Stomach (tissue), 4 donors: Measurements from ENCODE around the gene DLL4.

Experiments used
- POLR2A ChIP-seq, 4 donors: fragments of 450-650 bp; IDR thresholded peaks; one replicate each; pipeline ENCODE4 v1.6.1; 2016; ENCODE audit warnings: antibody characterized with exemption in 4 of 4, control low read depth in 2 of 4, mild to moderate bottlenecking in 1 of 4, moderate library complexity in 1 of 4
- TF ChIP-seq, protein P1 (sequence below), 7 experiments: fragments of 450-650 bp in 4 of 7; fragments of 200-600 bp in 3 of 7; sonication (generic) in 3 of 7; IDR thresholded peaks; one replicate each; pipeline ENCODE4 v1.5.1; 2016 to 2019; ENCODE audit warnings: antibody characterized with exemption in 7 of 7, control low read depth in 2 of 7, mild to moderate bottlenecking in 1 of 7

DNA sequence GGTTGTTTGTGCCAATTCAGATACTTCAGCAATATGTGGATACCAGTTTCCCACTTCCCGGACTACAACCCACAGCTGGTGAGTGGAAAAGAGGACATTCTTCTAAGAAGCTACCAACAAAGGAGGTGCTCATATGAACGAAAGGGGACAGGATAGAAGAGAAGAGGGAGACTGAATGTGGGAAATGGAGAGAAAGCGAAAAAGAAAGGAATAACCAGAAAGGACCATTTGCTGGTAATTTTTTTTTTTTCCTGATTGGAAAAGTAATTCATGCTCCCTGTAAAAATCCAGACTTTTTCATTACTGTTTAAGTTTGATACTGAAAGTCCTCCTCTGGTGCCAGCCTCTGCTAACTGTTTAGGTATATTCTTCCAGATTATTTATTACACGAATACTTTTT lies 22.6 kb downstream of the DLL4 start:
- TF ChIP-seq, protein P1, sequence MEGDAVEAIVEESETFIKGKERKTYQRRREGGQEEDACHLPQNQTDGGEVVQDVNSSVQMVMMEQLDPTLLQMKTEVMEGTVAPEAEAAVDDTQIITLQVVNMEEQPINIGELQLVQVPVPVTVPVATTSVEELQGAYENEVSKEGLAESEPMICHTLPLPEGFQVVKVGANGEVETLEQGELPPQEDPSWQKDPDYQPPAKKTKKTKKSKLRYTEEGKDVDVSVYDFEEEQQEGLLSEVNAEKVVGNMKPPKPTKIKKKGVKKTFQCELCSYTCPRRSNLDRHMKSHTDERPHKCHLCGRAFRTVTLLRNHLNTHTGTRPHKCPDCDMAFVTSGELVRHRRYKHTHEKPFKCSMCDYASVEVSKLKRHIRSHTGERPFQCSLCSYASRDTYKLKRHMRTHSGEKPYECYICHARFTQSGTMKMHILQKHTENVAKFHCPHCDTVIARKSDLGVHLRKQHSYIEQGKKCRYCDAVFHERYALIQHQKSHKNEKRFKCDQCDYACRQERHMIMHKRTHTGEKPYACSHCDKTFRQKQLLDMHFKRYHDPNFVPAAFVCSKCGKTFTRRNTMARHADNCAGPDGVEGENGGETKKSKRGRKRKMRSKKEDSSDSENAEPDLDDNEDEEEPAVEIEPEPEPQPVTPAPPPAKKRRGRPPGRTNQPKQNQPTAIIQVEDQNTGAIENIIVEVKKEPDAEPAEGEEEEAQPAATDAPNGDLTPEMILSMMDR (IDR thresholded peaks at IDR 0.05): no peak
- TF ChIP-seq POLR2A (IDR thresholded peaks at IDR 0.05): no peak
